CD4-positive, alpha-beta T cell treated with Interleukin-2 at 100 ng/mL for 4 hours (primary cell): ENCODE results near the gene NLRP5.
"Not testable (repeated sequence)": the region's sequence is repeated elsewhere in the genome, so short reads cannot be mapped to it uniquely, and the experiment has no call there.

Experiments used
- DNase-seq: peaks from one replicate; pipeline ENCODE4 v3.0.0-alpha.2; 2020; ENCODE audit warnings: low spot score

The NLRP5 gene

DNA sequence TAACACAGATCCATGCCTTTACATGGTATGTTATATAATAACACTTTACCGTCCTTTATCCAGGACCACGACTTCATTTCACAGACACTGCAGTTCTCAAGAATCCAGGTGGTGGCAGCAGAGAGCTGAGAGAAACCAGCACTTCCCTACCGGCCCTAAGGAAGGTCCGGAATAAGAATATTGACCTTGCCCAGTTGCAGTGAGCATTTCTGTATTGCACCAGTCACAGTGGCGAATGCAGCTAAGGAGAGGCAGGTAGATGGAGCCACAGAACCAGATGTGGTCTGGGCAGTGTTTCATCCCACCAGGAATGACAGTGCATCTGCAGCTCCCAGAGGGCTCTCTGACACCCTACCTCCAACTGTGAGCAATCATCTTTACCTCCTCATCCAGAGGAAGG is 89.9 kb downstream of the NLRP5 start:
- peak; percentile 46 for DNase-seq

DNA sequence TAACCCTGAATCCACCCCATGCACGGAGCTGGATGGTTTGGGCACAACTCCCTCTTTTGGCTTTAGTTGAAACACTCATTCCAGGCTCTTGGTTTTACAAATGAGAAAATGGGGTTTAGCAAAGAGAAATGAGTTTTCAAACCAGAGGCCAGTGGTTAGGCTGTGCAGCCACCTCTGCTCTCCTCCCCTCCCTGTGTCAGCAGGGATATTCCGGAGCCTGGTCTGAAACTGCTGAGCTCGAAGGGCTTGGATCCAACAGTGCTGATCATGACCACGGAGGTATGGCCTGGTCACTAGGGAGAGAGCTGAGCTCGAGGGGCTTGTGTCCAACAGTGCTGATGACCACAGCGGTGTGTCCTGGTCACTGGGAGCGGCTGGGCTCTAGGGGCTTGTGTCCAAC is 93.0 kb downstream of the NLRP5 start:
- DNase-seq: no peak

DNA sequence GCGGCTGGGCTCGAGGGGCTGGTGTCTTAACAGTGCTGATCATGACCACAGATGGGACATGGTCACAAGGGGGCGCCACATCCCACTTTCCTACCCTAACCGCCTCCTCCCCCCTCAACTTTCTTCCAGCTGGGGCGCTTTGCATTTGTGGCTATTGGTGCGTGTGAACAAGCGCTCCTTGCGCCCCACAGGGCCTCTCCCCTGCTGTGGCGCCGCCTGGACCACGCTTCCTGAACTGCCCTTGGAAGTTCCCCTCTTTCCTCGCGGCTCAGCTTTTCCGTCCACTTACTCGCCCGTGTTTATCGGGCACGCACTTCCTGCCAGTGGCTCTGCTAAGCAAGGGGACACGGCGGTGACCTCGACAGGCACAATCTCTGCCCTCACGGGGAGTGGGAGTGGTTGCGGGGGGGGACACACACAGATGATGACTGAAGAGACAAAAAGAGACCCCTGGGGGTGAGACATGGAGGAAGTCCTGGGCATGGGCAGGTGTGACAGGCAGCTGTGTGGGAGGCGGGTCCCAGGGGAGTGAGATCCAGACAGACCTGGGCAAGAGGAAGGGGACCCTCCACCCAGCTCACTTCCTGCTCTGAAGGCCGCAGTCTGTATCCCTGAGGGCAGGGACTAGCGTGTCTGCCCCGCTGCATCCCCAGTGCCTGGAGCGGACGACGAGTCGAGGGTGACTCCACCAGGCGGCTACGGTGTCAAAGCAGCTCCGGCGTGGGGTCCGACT is 94.3 kb downstream of the NLRP5 start:
- peak; percentile 65 for DNase-seq

DNA sequence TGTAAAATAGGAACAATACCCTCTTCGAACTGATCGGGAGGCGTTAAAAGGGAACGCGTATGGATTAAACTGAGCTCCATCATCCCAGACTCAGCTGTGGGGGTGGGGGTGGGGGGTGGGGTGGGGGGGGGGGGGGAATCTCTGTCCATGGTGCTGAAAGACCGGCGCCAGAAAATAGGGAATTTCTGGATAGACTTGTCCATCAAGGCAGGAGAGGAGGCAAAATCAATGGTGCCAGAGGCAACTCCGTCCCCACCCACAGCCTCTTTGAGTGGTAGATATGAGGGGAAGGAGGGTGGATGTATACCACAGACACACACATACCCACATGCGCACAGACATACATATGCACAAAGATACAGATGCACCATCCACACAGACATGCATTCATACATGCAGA is 97.1 kb downstream of the NLRP5 start:
- no peak for DNase-seq

DNA sequence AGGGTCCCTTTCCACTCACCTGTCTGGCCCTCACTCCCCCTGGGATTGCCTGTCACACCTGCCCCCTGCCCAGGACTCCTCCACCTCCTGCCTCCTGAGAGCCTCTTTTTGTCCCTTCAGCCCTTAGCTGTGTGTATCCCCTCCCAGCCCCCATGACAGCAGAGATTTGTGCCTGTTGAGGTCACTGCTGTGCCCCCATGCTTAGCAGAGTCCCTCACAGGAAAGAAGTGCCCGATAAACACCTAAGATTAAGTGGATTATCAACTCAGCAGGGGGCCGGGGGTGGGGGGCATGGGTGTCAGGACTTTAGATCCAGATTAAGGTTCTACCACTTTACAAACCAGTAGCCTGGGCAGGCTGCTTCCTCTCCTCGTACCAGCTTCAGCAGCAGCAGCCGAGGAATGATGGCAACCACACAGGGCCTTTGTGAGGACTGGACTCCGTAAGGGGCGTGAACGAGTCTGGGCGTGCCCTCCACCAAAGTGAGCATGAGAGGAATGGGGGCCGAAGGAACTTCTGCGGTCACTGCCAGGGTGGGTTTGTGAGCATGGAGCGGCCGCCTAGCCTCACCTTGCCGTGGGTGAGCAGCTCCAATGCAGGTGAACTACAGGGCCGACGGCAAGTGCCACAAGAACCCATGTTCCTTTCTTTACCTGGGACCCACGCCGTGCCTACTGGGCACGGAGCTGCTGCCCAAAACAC is 98.4 kb downstream of the NLRP5 start:
- DNase-seq: no peak

DNA sequence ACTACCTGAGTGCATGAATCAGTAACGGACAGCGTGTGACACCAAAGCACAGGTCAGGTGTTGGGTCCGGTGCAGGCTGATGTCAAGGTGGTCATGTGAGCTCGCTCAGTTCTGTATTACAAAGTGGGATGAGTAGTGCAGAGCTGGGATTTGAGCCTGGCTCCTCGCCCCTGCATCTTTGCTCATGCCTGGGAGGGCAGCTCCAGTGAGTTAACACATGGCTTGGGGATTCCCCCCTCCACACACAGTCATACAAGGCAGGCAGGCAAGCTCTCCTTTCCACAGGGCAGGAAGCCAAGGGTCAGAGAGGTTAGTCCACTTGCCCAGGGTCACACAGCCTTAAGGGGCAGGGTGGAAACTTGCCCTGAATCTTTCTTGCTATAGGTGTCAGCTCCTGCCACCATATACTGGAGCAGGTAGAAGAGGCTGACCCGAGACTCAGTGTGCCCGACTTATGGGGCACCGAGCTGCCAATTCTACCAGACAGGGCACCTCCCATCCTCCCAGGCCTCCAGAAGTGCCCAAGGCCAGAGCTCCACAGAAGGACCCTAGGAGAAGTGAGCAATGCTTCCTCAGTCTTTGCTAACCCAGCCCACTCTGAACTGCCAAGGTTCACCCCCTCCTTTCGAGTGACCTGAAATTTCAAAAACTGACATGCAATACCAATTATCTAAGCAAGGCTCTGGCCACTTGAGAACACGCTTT is 99.1 kb downstream of the NLRP5 start:
- DNase-seq: no peak

DNA sequence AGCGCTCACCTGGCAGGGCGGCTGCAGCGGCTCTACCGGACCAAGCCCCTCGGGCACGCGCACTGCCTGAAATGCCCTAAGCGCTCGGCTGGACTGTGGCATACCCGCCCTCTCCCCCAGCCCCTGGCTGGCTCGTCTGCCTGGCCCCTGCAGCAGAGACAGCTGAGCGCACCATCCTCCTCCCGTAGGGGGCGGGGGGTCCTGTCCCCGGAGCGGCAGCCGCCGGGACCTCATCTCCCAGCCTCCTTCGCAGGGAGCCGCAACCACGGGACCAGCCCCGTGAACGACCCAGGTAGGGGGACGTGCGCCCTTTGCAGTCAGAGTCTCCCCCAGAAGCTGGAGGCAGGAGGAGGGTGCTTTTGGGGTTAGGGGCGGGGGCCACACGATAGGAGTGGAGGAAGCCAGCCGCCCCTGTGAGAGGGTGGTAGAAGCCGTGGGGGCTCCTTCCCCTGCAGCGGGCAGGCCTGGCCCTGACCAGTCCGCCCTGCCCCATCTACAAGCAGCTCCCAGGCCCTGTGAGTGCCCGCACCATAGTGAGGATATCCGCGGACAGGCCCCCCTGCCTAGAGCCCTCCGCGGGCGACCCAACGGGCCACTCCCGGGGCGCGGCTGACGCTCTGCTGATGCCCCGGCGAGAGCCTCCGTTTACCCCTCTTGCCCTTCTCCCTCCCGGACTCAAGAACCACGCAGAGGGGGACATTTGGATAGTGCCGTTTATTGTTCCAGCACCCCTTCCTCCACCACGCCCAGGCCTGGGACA is 100.3 kb downstream of the NLRP5 start:
- DNase-seq: no peak

DNA sequence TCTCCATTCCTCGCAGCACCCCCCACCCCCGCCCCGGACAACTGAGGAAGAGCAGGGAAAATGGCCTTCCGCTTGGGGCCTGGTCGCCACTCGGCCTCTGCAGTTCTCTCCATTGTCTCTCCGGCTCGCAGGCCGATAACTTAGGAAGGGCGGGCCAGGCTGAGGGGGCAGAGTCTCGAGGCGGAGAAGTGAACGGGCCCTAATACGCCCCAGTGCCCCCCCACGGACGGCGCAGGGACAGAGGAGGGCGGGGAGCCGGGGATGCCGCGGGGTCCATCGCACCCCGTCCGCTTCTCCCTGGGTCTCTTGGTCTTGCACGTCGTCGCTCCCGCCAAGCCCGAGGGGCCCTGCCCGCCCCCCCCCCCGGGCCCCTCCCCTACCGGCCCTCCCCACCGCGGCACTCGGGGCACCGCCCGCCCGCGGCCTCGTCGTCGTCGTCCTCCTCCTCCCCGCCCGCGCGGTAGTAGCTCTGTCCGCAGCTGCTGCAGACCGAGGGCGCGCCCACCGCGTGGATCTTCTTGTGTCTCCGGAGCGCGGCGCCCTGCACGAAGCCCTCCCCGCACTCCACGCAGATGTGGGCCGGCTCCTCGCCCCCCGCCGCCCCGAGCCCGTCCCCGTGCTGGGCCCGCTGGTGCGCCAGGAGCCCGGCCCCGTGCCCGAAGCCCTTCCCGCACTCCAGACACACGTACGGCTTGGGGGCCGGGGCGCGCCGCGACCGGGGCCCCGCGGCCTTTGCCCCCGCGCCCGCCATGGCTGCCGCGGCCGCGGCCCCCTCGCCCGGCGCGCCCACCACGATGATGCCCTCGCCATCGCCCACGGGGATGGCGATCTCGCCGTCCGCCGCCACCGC is 101.3 kb downstream of the NLRP5 start:
- no peak for DNase-seq

DNA sequence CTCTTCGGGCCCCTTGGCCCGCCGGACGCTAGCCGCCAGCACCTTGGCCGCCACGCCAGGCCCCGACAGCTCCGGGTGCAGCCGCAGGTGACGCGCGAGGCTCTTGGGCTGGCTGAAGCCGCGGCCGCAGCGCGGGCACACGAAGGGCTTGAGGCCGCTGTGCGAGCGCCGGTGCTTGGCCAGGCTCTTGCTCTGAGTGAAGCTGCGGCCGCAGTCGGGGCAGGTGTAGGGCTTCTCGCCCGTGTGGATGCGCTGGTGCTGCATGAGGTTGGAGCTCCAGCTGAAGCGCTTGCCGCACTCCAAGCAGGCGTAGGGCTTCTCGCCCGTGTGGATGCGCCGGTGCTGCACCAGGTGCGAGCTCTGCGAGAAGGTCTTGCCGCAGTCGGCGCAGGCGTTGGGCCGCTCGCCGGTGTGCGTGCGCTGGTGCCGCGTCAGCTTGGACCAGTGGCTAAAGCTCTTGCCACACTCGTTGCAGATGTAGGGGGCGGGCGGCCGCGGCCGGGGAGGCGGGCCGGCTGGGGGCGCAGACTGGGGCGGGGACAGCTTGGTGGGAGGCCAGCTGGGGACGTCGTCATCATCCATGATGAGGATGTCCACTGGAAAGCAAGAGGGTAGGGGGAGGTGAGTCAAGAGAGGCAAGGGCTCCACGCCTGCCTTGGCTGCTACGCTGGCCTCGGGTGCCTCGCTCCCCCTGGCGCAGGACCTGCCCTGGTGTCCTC is 102.1 kb downstream of the NLRP5 start:
- DNase-seq: no peak

DNA sequence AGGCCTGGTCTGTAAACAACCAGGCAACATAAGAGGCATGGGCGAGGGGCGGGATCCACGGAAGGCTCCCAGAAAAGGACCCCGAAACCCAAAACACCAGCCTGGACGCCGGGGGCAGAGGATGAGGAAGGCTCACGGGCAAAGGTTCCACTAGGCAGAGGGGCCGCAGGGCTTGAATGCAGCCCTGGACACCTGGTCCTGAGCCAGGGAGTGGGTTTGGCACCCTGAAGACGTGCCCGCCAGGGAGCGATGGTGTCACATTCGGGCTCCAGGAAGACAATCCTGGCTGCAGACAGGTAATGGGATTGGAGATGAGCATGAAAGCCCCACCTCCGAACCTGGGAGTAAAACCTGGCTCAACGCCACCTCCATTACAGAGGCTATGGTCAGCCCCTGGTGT is 102.8 kb downstream of the NLRP5 start:
- no peak for DNase-seq

DNA sequence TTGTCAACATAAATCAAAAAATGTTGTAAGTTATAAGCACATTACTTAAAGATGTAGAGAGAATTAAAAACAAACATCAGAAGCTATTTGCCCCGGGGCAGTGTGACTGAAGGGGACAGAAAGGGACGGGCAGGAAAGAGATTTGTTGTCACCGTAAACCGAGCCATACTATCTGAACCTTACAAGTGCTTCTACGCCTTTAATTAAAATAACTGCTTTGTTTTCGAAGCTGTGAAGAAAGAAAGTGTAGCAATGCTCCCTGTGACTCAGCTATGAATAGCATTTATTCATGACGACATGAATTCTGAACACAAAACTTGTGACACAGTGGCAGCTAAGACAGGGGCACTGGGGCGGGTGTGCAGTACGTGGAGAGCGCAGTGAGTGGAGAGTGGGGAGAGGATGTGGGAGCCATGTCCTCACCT is 104.5 kb downstream of the NLRP5 start:
- no peak for DNase-seq

DNA sequence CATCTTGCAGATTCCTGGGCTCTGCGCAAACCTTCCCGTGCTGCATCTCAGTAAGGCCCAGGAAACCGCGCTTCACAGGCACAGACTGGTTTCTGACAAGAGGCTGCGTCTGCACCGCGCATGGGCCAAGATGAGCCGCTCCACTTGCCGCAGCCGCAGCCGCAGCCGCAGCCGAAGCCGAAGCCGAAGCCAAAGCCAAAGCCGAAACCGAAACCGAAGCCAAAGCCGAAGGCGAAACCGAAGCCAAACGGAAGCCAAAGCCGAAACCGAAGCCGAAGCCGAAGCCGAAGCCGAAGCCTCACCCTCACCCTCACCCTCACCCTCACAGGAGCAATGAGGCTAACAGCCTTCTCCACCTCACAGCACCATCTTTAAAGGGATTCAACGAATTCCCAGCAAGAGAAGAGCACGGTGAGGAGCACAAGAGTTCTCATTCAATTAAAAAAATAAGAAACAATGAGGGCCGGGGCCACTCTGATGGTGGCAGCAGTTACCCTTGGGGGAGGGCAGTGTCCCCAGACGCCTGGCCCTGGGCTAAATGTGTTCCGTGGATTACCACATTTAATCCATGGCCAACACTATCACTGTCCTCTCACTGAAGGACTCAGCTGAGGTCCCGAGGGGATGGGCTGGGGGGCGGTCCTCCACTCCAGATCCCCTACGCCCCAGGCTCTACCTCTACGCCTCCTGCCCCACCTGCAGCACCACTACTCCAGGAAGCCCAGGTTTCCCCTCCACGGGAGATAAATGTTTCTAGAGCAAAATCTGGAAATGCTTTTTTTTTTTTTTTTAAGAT is 105.4 kb downstream of the NLRP5 start:
- peak; percentile 24 for DNase-seq

DNA sequence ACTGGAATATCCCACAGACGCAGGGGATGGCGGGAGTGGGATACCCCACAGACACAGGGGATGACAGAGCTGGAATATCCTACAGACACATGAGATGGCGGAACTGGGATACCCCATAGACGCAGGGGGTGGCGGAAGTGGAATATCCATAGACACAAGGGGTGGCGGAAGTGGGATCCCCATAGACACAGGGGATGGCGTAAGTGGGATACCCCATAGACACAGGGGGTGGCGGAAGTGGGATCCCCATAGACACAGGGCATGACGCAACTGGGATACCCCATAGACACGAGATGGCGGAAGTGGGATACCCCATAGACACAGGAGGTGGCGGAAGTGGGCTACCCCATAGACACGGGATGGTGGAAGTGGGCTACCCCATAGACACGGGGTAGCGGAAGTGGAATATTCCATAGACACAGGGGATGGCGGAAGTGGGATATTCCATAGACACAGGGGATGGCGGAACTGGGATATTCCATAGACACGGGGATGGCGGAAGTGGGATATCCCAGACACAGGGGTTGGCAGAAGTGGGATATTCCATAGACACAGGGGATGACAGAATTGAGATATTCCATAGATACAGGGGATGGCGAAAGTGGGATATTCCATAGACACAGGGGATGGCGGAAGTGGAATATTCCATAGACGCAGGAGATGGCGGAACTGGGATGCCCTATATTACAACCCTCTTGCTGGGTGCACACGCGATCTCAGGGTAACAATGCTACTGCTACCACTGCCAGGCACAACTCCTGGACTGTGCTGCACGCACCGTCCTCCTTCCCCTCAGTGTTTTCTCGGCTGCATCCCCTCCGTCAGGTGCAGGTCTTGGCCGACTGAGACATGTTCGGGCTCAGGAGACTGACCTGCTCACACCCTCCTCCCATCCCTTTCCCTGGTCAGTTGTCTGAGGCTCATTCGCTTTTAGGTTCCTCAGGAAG is 106.4 kb downstream of the NLRP5 start:
- no peak for DNase-seq

DNA sequence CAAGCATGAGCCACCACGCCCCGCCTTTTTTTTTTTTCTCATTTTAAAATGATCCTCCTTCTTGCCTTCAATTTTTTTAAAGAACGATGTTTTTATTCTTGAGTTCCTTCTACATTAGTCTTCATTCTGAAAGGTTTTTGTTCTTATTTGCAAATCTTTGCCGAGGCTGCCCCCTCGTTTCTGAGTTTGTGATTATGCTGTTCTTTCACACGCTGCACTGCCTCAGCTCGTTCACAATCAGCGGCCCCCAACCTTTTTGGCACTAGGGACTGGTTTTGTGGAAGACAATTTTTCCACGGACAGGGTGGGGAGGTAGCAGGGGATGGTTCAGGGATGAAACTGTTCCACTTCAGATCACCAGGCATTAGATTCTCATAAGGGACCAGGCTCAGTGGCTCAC is 107.9 kb downstream of the NLRP5 start:
- DNase-seq: no peak

DNA sequence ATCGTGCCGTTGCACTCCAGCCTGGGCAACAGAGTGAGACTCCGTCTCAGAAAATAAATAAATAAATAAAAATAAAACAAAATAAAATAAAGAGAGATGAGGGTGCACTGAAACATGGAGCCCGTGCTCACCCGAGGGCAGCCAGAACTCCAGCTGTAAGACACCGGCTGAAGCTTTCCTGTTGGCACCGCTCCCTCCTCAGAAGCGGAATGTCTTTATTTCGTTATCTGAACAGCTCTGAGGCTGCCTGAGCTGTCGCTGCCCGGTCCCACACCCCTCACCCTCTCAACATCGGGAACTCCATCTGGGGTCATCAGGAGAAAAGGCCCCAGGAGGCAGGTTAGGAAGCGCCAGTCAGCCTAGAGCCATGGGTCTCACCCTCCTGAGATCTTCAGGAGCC is 110.1 kb downstream of the NLRP5 start:
- DNase-seq: no peak

DNA sequence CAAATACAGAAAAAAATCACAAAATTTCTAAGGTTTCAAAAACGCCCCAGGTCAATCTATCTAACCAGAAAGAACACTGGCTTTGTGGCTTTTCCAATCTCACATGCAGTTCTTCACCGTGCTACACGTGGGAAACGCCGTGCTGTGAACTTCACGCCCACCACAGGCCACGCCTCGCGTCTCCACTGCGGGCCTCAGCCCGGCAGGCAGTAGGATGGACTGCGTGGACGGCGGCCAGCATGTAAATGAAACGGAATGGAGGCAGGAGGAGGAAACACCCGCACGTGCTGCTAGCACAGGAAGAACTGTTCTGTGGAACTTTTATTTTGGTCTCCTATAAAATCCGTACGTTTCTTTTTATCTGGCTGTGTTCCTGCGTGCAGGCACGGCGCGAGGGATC is 110.7 kb downstream of the NLRP5 start:
- DNase-seq: no peak

DNA sequence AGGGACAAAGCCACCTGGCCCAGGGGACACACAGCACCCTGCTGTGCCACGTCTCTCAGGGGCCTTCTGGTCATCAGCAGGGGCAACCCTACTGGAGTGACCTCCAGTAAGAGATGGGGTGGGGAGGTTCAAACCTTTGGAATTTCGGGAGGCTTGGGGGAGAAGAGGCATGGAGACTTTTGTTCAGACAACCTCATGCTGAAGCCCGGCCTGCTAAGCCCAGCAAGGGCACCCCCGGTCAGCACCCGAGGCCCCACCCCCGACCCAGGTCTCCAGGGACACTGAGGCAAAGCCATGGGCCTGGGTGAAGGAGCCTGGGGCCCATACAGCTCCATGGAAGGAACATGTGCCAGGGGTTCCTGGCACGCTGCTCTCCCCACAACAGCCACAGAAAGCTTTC is 111.2 kb downstream of the NLRP5 start:
- DNase-seq: no peak

DNA sequence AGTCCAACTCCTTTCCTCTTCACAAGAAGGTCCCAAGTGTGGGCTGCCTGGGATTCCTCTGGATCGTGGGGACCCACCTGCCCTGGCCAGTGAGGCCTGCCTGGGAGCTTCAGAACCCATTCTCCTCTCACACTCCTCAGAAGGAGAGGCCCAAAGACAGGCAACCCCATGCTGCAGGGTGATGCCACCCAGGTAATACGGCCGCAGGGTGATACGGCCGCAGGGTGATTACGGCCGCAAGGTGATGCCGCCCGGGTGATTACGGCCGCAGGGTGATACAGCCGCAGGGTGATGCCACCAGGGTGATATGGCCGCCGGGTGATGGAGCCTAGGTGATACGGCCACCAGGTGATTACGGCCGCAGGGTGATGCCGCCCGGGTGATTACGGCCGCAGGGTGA is 111.7 kb downstream of the NLRP5 start:
- not testable (repeated sequence) for DNase-seq
